Measurements from ENCODE around the gene ADH1A. TPM values are rescaled to one million over a fixed set of nuclear protein-coding genes. Genes with fewer than 3 reads are reported as not detected.
A peak's percentile ranks its signal among the peaks of the same experiment; 100 is the strongest.
"Not testable (repeated sequence)": the region's sequence is repeated elsewhere in the genome, so short reads cannot be mapped to it uniquely, and the experiment has no call there.

The ADH1A gene
- total RNA-seq, 1 experiment from 2014 or later, result not detected

GRCh38 chr4:99321241-99322191 is 30.7 kb upstream of the ADH1A start, which contains the start of gene ADH1B:
TSS of gene ADH1B (minus strand) at chr4:99321401. CDS start at chr4:99321331, 70 bp downstream.
- Histone ChIP-seq H3K4me1 (replicated peaks; ENCODE audit: insufficient read depth) (no peaks in the 10 kb centered on the region), H3K9me2 (ENCODE audit: insufficient read depth) (no peaks in the 10 kb centered on the region), H2AFZ (no peak within 1 kb of the TSS), H3K9me3 (ENCODE audit: insufficient read depth, low read depth) (no peaks in the 10 kb centered on the region), H3K79me2 (ENCODE audit: low read depth) (no peaks in the 10 kb centered on the region), H4K20me1 (ENCODE audit: insufficient read depth) (no peaks in the 10 kb centered on the region), H3K36me3 (ENCODE audit: low read depth) (no peaks in the 10 kb centered on the region), H3K27ac (no peak within 1 kb of the TSS), H3K27me3 (ENCODE audit: insufficient read depth, low read depth) (no peaks in the 10 kb centered on the region), H3K4me3 (no peak within 1 kb of the TSS), H3F3A (ENCODE audit: insufficient read depth, low read depth) (no peaks in the 10 kb centered on the region), H3K4me2 (no peak within 1 kb of the TSS)
- CTCF ChIA-PET, result no interaction called here
- no TSS peak for BruUV-seq (replicated peaks)
- intact Hi-C loops (cut with micrococcal nuclease; ENCODE audit: unreplicated experiment), result no loop called here
- TF ChIP-seq EZH2 (IDR thresholded peaks at IDR 0.05; ENCODE audit: low read depth), result no peak
- TF ChIP-seq CTCF (conservative IDR thresholded peaks at IDR 0.05), result no peak
- DNase-seq, result no peak
- POLR2A ChIA-PET (ENCODE audit: unreplicated experiment), result no interaction called here

- BruUV-seq (replicated peaks); H3K27ac ChIP-seq; H3K4me2 ChIP-seq; H3K9me2 ChIP-seq (ENCODE audit: insufficient read depth); H3K4me3 ChIP-seq; CTCF ChIA-PET; H3F3A ChIP-seq (ENCODE audit: insufficient read depth, low read depth); H3K27me3 ChIP-seq (ENCODE audit: insufficient read depth, low read depth); intact Hi-C loops (cut with micrococcal nuclease; ENCODE audit: unreplicated experiment); H3K36me3 ChIP-seq (ENCODE audit: low read depth); H3K4me1 ChIP-seq (replicated peaks; ENCODE audit: insufficient read depth); H4K20me1 ChIP-seq (ENCODE audit: insufficient read depth); DNase-seq; H3K79me2 ChIP-seq (ENCODE audit: low read depth); H3K9me3 ChIP-seq (ENCODE audit: insufficient read depth, low read depth); POLR2A ChIA-PET (ENCODE audit: unreplicated experiment): not testable (repeated sequence)
- H2AFZ ChIP-seq, result 0 out of 2 replicates have a peak overlapping the region, but pooled peaks have one; percentile 11
These were observed 27.0 kb upstream of the ADH1A start for GRCh38 chr4:99317811-99318210.

GRCh38 chr4:99317354-99317753 is 26.6 kb upstream of the ADH1A start:
- POLR2A ChIA-PET (ENCODE audit: unreplicated experiment), result no interaction called here
- H3K9me2 ChIP-seq (ENCODE audit: insufficient read depth), result no peaks in the 10 kb centered on the region
- peak overlapping the region; percentile 11; the same call in 1 of the 2 replicates for H2AFZ ChIP-seq
- no peaks in the 10 kb centered on the region for H3K27me3 ChIP-seq (ENCODE audit: insufficient read depth, low read depth)
- H3K27ac ChIP-seq, result no peak overlapping the region
- no peak for TF ChIP-seq EZH2 (IDR thresholded peaks at IDR 0.05; ENCODE audit: low read depth)
- TF ChIP-seq CTCF (conservative IDR thresholded peaks at IDR 0.05), result no peak
- no peaks in the 10 kb centered on the region for H3K9me3 ChIP-seq (ENCODE audit: insufficient read depth, low read depth)
- no peaks in the 10 kb centered on the region for H4K20me1 ChIP-seq (ENCODE audit: insufficient read depth)
- H3K4me1 ChIP-seq (replicated peaks; ENCODE audit: insufficient read depth), result no peaks in the 10 kb centered on the region
- intact Hi-C loops (cut with micrococcal nuclease; ENCODE audit: unreplicated experiment), result no loop called here
- H3K79me2 ChIP-seq (ENCODE audit: low read depth), result no peaks in the 10 kb centered on the region
- BruUV-seq (replicated peaks), result no TSS peak
- no peak overlapping the region for H3K4me2 ChIP-seq
- DNase-seq, result no peak
- H3K36me3 ChIP-seq (ENCODE audit: low read depth), result no peaks in the 10 kb centered on the region
- H3F3A ChIP-seq (ENCODE audit: insufficient read depth, low read depth), result no peaks in the 10 kb centered on the region
- H3K4me3 ChIP-seq, result no peak overlapping the region
- CTCF ChIA-PET, result no interaction called here

Measured in PC-9 (cell line).